SIG-M5 (cell line): ENCODE results near the gene TACO1.

Experiments used
- DNase-seq: peaks from one replicate; lab custom pipeline; 2025; lab: John Stamatoyannopoulos, UW

Gene TACO1

DNA sequence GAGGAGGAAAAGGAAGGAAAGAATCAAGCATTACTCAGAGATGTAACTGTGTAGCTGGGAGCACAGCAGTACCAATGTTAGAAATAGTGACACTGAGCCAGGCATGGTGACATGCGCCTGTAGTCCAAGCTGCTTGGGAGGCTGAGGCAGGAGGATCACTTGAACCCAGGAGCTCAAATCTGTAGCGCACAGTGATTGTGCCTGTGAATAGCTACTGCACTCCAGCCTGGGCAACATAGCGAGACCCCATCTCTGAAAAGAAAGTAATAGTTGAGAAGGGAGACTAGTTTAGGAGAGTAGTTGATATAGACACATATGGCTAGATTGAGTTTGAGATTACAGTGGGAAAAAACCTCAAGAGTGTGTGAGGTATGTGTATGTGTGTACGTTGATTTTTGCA, 39.3 kb downstream of the TACO1 start:
- no peak for DNase-seq

DNA sequence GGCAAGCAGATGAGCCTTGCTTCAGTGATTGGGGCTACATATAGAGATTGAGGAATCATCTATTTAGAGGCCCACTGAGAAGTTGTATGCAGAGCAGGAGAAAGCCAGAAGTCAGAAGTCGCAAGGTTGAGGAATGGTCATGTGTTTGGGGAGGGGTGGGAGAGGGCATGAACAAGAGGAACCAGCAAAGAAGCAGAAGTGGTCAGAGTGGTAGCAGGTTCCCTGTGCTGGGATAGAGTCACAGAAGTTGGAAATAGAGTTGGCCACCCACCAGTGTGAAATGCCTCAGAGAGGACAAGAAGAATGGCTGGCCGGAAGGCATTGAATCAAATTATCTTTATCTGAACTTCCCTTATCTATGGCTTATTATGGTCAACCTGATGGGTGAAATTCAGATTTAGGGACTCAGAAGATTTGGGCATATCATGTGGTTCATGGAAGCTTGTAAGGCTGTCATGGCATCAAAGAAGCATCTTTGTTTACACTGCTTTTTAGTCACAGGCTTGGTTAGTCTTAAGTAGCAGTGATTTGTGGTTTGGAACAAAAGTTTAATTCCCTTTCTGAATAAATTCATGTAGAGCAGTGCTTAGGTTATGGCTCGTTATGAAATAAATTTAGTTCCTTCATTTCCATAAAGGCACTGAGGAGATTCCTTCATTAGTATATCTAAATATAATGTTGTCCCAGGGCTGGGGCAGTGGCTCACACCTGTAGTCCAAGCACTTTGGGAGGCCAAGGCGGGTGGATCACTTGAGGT, 41.2 kb downstream of the TACO1 start:
- DNase-seq: no peak

DNA sequence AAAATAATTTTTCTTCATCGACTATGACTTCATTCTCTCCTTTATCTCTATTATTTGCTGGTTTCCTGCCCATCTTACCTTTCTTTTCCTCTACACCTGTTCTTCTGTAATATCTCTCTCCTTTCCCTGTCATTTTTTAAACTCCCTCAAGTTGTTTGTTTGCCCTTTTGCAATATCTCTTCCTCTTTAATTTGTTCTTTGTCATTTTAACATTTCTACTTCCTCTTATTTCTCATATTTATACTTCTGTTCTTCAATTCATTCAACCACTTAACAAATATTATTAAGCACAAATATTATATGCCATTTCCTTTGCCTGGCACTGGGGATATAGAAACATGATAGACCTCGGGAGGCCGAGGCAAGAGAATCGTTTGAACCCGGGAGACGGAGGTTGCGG, 44.2 kb downstream of the TACO1 start:
- DNase-seq: no peak

- DNase-seq: no peak
These were observed 45.2 kb downstream of the TACO1 start for GRCh38 chr17:63645775-63646487.

- DNase-seq: peak; percentile 67
These were observed 45.8 kb downstream of the TACO1 start for GRCh38 chr17:63646488-63646806.

GRCh38 chr17:63647065-63647725, 46.5 kb downstream of the TACO1 start:
- no peak for DNase-seq

- DNase-seq: no peak
These were observed 47.2 kb downstream of the TACO1 start for GRCh38 chr17:63647936-63648335.

GRCh38 chr17:63649813-63650212, 49.1 kb downstream of the TACO1 start:
- DNase-seq: no peak

- no peak for DNase-seq
These were observed 51.4 kb downstream of the TACO1 start for GRCh38 chr17:63652106-63652505.

DNA sequence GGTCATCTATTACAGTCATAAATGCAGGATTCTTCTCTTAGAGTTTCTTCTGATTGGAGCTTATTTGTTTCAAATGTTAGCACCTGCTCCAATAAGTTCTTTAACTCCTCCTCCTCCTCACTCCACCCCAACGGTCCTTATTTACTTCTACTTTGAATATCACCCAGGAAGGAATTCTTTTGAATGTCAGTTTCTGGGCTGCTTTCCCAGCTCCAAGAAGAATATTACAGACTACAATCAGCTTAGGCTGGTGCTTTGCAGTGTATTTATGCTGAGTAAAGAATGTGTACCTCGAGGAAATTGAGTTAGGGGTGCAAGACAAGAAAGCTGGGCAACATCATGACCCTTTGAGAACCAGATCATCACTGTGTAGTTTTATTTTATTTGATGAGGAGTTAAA, 52.4 kb downstream of the TACO1 start:
- no peak for DNase-seq

DNA sequence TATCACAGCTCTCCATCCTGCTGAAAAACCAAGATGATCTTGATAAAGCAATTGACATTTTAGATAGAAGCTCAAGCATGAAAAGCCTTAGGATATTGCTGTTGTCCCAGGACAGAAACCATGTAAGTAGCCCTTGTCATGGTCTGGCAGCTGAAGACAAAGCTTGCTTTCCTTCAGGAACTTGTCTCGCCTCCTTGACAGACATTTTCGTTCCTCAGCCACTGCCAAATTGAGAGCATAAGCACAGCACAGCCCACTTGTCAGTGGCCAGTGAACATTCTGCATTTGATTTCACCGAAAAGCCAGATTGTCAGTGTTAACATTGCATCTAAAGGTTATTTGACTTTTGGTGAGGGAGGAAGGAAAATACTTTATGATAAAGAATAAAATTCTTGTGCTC, 57.1 kb downstream of the TACO1 start:
- no peak for DNase-seq
